HepG2 (cell line): Measurements from ENCODE around the gene ZFPL1. TPM values are rescaled to one million over a fixed set of nuclear protein-coding genes. Genes with fewer than 3 reads are reported as not detected.

ENCODE experiments used
- CENPT ChIP-seq: sonication (generic); formaldehyde crosslinking; IDR thresholded peaks from 2 replicates; pipeline ENCODE4 v1.8.0; 2022; ENCODE audit warnings: low read depth, mild to moderate bottlenecking, moderate library complexity, missing genetic modification reagents
- HMGA1 ChIP-seq: sonication (generic); formaldehyde crosslinking; conservative IDR thresholded peaks from 2 replicates; pipeline ENCODE4 v1.4.0; 2020; ENCODE audit warnings: missing genetic modification reagents
- MAZ ChIP-seq, 2 experiments: sonication (generic) in 1 of 2; formaldehyde crosslinking in 1 of 2; IDR thresholded peaks; 2 replicates each; pipeline versions ENCODE4 v1.5.0 to v1.6.1; 2012 to 2020; ENCODE audit warnings: low read depth in 2 of 2, mild to moderate bottlenecking in 2 of 2, borderline replicate concordance in 1 of 2, improper control_type of control experiment in 1 of 2, low read length in 1 of 2, missing genetic modification reagents in 1 of 2, moderate library complexity in 1 of 2
- NFATC3 ChIP-seq: sonication (generic); formaldehyde crosslinking; IDR thresholded peaks from 2 replicates; pipeline ENCODE4 v1.5.1; 2020; ENCODE audit warnings: mild to moderate bottlenecking, missing genetic modification reagents
- PAX8 ChIP-seq: sonication (generic); formaldehyde crosslinking; IDR thresholded peaks from 2 replicates; pipeline ENCODE4 v1.8.0; 2022; ENCODE audit warnings: mild to moderate bottlenecking, missing genetic modification reagents, borderline replicate concordance
- RARG ChIP-seq: sonication (generic); formaldehyde crosslinking; IDR thresholded peaks from 2 replicates; pipeline ENCODE4 v1.4.0; 2020; ENCODE audit warnings: low read depth, mild to moderate bottlenecking, missing genetic modification reagents
- RCOR2 ChIP-seq: IDR thresholded peaks from 2 replicates; pipeline ENCODE4 v1.6.1; 2016; ENCODE audit warnings: missing biosample characterization, missing genetic modification reagents
- TBL1XR1 ChIP-seq: fragments of 150-350 bp; IDR thresholded peaks from 2 replicates; pipeline ENCODE4 v1.6.1; 2014; ENCODE audit warnings: borderline replicate concordance, low read length; ENCODE audit not compliant: partially characterized antibody
- TCF12 ChIP-seq, 2 experiments: fragments of 450-650 bp in 1 of 2; sonication (generic) in 1 of 2; formaldehyde crosslinking in 1 of 2; IDR thresholded peaks; 2 replicates each; pipeline versions ENCODE4 v1.6.1 to v1.8.0; 2017 to 2022; ENCODE audit warnings: antibody characterized with exemption in 1 of 2, mild to moderate bottlenecking in 1 of 2, missing genetic modification reagents in 1 of 2, moderate library complexity in 1 of 2
- TEF ChIP-seq: sonication (generic); formaldehyde crosslinking; IDR thresholded peaks from 2 replicates; pipeline ENCODE4 v1.5.0; 2020; ENCODE audit warnings: missing genetic modification reagents
- USF2 ChIP-seq, 2 experiments: sonication (generic) in 1 of 2; formaldehyde crosslinking in 1 of 2; IDR thresholded peaks; 2 replicates each; pipeline versions ENCODE4 v1.5.1 to v1.6.1; 2011 to 2020; ENCODE audit warnings: borderline replicate concordance in 1 of 2, low read depth in 1 of 2, low read length in 1 of 2, mild to moderate bottlenecking in 1 of 2, missing genetic modification reagents in 1 of 2, moderate library complexity in 1 of 2
- ZNF235 ChIP-seq: sonication (generic); formaldehyde crosslinking; IDR thresholded peaks from 2 replicates; pipeline ENCODE4 v1.8.1; 2023; ENCODE audit warnings: mild to moderate bottlenecking, missing genetic modification reagents, borderline replicate concordance
- ZNF280B ChIP-seq: sonication (generic); formaldehyde crosslinking; IDR thresholded peaks from 2 replicates; pipeline ENCODE4 v1.5.0; 2020; ENCODE audit warnings: missing genetic modification reagents, mild to moderate bottlenecking, borderline replicate concordance
- ZNF446 ChIP-seq: sonication (generic); formaldehyde crosslinking; IDR thresholded peaks from 2 replicates; pipeline ENCODE4 v1.5.0; 2020; ENCODE audit warnings: mild to moderate bottlenecking, missing genetic modification reagents
- ZNF451 ChIP-seq: sonication (generic); formaldehyde crosslinking; IDR thresholded peaks from 2 replicates; pipeline ENCODE4 v1.5.0; 2020; ENCODE audit warnings: mild to moderate bottlenecking, missing genetic modification reagents
- ZNF562 ChIP-seq: sonication (generic); formaldehyde crosslinking; IDR thresholded peaks from 2 replicates; pipeline ENCODE4 v1.8.0; 2022; ENCODE audit warnings: missing genetic modification reagents, borderline replicate concordance
- ZNF768 ChIP-seq: sonication (generic); formaldehyde crosslinking; IDR thresholded peaks from 2 replicates; pipeline ENCODE4 v1.4.0; 2020; ENCODE audit warnings: missing genetic modification reagents
- ZSCAN25 ChIP-seq: sonication (generic); formaldehyde crosslinking; IDR thresholded peaks from 2 replicates; pipeline ENCODE4 v1.8.0; 2022; ENCODE audit warnings: mild to moderate bottlenecking, missing genetic modification reagents
- polyA plus RNA-seq, 8 experiments: library from polyadenylated mRNA; depleted of rRNA in 3 of 8; stranded (reverse) in 7 of 8; unstranded in 1 of 8; fragments of >200 nt; fragmentation: Illumina TruSeq in 4 of 8; extraction: Trizol in 4 of 8; gene quantifications; 2 replicates each; pipeline versions ENCODE4 v1.2.1 to v1.2.3, GENCODE V29; 2011 to 2016; ENCODE audit warnings: low read depth in 4 of 8, missing spikeins in 1 of 8, mixed read lengths in 1 of 8; ENCODE audit not compliant: insufficient read depth in 1 of 8
- total RNA-seq, 5 experiments: library from RNA; depleted of rRNA; stranded (reverse); fragments of >200 nt; fragmentation: Illumina TruSeq; extraction: Trizol; gene quantifications; 2 replicates each; pipeline ENCODE4 v1.2.3, GENCODE V29; 2016; ENCODE audit warnings: low read depth in 1 of 5
- TF ChIP-seq, protein P1 (sequence below): sonication (generic); formaldehyde crosslinking; IDR thresholded peaks from 2 replicates; pipeline ENCODE4 v1.5.0; 2020; ENCODE audit warnings: mild to moderate bottlenecking, low read depth, missing genetic modification reagents, borderline replicate concordance
- TF ChIP-seq, protein P2 (sequence below): IDR thresholded peaks from 2 replicates; pipeline ENCODE4 v1.6.1; 2016; ENCODE audit warnings: low read depth, control low read depth

Gene ZFPL1
- total and polyA plus RNA-seq, 2 of the 13 experiments (the other 11 are each of a cell fraction or from before 2014, with no cell fraction given) = 32.2 to 56.0 TPM

DNA sequence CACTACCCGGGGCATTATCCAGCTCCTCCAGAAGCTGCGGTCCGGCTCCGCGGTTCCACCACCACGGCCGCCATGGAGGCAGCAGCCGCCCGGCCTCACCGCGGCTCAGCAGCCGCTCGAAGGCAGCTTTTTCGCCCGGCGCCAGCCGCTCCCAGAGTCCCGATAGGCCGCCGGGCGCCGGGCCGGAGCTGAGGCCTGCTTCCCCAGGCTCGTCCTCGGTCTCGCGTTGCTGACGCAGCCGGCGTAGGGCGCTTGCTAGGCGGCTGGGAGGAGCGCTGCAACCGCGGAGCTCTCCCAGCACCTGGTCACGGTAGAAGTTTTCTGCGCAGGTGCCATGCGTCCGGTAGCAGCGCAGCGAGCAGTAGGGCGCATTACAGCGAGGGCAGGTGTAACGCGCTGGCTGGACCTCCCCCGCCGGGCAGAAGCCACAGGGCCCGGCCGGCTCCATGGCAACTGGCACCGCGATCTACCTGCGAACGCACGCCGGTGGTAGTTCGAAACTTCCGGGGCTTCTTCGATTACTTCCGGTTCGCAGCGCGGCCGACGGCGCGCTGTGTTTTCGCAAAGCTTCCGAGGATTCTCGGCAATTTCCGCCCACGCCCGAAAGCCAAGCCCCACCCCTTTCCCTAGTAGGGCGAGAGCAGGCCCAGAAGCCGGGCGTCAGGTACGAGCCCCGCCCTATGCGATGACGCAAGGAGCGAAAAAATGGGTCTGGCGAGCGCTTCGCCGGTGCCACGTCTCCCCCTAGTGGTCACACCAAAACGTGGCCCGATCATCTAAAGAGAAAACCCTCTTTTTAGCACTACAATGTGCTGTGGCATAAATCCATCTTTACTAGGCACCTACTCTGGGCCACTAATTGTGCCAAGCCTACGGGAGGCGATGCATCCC is 33.4 kb downstream of the ZFPL1 start, which contains the start of gene ZNHIT2 (continued):
- TF ChIP-seq TBL1XR1 (peak; percentile 57), ZSCAN25 (no peak), ZNF280B (peak; percentile 80), USF2 (IDR thresholded peaks at IDR 0.05; ENCODE audit: low read depth, low read length) (no peak), USF2 (CRISPR knock-in tag; IDR thresholded peaks at IDR 0.05; ENCODE audit: borderline replicate concordance) (peak; percentile 70; the same call in 1 of the 2 replicates), RCOR2 (CRISPR knock-in tag) (no peak), RARG (CRISPR knock-in tag) (no peak), ZNF768 (CRISPR knock-in tag) (peak; percentile 27; the same call in 1 of the 2 replicates), ZNF235 (CRISPR knock-in tag) (no peak), TCF12 (IDR thresholded peaks at IDR 0.05) (no peak), TCF12 (CRISPR knock-in tag; IDR thresholded peaks at IDR 0.05) (0 out of 2 replicates have a peak, but pooled peaks have one; percentile 40), PAX8 (0 out of 2 replicates have a peak, but pooled peaks have one; percentile 53), ZNF446 (CRISPR knock-in tag) (no peak), ZNF451 (CRISPR knock-in tag) (peak; percentile 85), ZNF562 (CRISPR knock-in tag) (no peak), TEF (CRISPR knock-in tag) (no peak), NFATC3 (no peak), HMGA1 (CRISPR knock-in tag) (no peak), MAZ (IDR thresholded peaks at IDR 0.05; ENCODE audit: borderline replicate concordance, low read depth, low read length) (0 out of 2 replicates have a peak, but pooled peaks have one; percentile 53), MAZ (CRISPR knock-in tag; IDR thresholded peaks at IDR 0.05; ENCODE audit: low read depth) (peak; percentile 88), CENPT (CRISPR knock-in tag) (peak; percentile 15; the same call in 1 of the 2 replicates)
- TF ChIP-seq, protein P1, sequence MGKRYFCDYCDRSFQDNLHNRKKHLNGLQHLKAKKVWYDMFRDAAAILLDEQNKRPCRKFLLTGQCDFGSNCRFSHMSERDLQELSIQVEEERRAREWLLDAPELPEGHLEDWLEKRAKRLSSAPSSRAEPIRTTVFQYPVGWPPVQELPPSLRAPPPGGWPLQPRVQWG (CRISPR knock-in tag) = no peak
- TF ChIP-seq, protein P2, sequence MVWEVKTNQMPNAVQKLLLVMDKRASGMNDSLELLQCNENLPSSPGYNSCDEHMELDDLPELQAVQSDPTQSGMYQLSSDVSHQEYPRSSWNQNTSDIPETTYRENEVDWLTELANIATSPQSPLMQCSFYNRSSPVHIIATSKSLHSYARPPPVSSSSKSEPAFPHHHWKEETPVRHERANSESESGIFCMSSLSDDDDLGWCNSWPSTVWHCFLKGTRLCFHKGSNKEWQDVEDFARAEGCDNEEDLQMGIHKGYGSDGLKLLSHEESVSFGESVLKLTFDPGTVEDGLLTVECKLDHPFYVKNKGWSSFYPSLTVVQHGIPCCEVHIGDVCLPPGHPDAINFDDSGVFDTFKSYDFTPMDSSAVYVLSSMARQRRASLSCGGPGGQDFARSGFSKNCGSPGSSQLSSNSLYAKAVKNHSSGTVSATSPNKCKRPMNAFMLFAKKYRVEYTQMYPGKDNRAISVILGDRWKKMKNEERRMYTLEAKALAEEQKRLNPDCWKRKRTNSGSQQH (CRISPR knock-in tag) = no peak
